ENCODE data around the gene ULK1. TPM values are rescaled to one million over a fixed set of nuclear protein-coding genes. Genes with fewer than 3 reads are reported as not detected.

ULK1 gene
- total RNA-seq, 1 donor from 2014 or later, result 49.8 TPM

DNA sequence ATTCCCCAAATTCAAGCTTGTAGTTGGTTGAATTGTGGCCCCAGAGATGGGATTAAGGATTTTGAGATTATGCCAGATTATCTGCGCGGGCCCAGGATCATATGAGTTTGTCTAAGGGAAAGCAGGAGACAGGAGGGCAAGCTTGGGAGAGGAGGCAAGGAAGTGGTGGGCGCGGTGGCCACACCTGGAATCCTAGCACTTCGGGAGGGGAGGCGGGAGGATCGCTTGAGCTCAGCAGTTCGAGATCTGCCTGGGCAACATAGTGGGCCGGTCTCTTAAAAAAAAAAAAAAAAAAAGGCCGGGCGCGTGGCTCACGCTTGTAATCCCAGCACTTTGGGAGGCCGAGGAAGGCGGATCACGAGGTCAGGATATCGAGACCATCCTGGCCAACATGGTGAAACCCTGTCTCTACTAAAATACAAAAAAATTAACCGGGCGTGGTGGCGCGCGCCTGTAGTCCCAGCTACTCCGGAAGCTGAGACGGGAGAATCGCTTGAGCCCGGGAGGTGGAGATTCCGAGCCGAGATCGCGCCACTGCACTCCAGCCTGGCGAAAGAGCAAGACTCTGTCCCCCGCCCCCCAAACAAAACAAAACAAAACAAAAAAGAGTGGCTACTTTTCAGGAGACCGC is 33.8 kb downstream of the ULK1 start:
- intact Hi-C loops (cut with DNase I), result no loop called here
- DNase-seq (peak; percentile 66), ATAC-seq (ENCODE audit: poor library complexity) (peak; percentile 29)

DNA sequence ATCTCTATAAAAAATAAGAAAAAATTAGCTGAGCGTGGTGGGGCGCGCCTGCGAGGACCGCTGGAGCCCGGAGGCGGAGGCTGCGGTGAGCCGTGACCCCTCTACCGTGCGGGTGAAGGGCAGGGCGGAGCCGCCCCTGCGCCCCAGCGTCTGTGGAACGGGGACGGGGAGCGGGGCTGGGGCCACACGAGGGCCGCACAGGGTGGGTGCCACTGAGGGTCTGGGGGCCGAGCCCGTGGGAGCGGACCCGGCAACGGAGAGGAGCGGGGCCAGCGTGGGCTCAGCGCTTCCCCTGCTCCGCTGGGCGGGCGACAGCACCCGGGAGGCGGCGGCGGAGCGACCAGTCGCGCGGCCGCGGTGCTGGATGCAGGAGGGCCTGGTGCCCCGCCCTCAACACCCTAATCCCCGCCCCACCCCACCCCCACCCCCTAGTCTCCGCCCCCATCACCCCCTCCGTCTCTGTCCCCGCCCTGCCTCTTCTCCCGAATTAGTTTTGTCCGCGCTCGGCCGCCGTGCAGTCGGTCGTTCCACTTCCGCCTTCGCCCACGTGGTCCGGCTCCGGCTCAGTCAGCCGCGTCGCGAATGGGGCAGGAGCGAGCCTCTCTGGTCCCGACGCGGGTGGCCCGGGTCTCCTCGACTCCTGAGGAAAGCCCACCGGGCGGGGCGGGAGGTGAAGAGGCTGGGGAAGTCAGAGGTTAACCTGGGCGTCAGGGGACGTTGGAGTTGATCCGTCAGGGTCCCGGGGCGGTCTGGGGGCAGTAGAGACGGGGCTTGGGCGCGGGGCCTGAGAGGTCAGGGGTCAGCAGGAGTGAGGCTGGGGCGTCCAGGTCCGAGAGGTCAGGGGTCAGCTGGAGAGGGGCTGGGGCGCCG is 34.5 kb downstream of the ULK1 start, which contains the start of gene PUS1:
TSS of gene PUS1 (plus strand) at position 566 of the 870 bp plus-strand sequence. CDS start 447 bp downstream, outside the sequence.
- intact Hi-C loops (cut with DNase I), result no loop called here
- ATAC-seq (ENCODE audit: poor library complexity), result peak; percentile 97
- peak; percentile 95 for DNase-seq

DNA sequence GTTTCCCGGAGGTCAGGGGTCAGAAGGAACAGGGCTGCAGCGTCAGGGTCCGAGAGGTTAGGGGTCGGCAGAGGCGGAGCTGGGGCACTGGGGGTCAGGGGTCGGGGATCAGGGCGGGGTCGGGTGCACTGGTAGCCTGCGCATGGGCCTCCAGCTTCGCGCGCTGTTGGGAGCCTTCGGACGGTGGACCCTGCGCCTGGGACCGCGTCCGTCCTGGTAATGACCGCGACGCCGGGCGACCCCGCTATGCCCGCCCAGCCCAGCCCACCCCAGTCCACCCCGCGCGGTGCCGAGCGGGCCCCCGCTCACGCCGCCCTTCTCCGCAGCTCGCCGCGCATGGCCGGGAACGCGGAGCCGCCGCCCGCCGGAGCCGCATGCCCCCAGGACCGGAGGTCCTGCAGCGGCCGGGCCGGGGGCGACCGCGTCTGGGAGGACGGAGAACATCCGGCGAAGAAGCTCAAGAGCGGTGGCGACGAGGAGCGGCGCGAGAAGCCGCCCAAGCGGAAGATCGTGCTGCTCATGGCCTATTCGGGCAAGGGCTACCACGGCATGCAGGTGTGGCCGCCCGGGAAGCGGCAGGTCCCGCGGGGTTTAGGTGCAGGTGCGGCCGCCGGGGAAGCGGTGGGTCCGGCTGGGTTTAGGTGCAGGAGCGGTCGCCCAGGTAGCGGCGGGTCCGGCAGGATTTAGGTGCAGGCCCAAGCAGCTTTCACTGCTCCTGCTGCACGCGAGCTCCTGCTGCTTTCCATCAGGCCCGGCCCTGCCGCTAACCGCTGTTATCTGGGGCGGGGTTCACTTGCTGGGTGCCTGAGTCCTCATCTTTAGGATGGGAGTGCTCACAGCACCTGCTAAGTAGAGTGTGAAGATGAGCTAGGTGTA is 35.4 kb downstream of the ULK1 start:
- DNase-seq, result no peak
- intact Hi-C loops (cut with DNase I), result no loop called here
- ATAC-seq (ENCODE audit: poor library complexity), result no peak

DNA sequence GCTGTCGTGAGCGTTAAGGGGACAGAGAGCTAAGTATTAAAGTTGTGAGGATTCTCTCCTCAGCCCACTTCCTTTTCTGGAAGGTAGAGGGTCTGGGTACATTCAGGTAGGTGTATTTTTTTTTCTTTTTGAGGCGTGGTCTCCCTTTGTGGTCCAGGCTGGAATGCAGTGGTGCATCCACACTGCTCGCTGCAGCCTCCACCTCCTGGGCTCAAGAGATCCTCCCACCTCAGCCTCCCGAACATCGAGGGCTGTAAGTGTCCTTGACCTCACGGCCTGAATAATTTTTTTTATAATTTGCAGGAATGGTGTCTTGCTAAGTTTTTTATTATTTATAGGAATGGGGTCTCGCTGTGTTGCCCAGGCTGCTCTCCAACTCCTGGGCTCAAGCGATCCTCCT is 36.1 kb downstream of the ULK1 start:
- ATAC-seq (ENCODE audit: poor library complexity) (no peak), DNase-seq (no peak)
- intact Hi-C loops (cut with DNase I), result no loop called here

DNA sequence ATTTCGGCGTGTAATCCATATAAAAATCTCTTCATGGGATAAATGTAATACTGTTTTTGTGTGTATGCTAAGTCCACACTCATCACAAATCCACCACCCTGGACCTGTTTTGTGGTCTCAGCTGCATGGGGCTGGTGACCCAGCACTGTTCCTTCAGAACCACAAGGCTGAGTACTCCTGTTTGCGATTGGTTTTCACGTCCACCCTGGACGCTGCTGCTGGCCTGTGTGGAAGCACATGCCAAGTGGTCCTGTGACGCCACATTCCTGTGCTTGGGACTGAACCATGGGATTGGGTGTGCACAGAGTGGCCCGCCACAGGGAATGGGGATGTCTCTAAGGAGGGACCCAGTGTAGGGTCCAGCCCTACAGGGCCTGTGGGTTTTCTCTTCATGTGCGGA is 39.0 kb downstream of the ULK1 start:
- intact Hi-C loops (cut with DNase I), result no loop called here
- DNase-seq, result peak; percentile 6
- ATAC-seq (ENCODE audit: poor library complexity), result no peak

DNA sequence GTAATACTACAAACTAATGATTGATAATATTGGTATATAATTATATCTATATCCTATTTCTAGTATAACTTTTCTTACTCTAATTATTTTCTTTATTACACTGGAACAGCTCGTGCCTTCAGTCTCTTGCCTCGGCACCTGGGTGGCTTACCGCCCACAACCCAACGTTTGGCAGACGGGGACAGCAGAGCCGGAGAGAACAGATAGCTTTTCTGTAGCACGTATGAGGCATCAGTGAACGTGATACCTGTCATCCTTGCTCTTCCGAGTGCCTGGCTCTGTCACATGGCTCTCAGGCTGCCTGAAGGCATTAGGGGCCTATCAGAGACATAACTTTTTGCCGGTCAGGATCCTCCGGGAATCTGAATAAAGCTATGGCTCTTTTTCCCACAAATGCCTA is 40.1 kb downstream of the ULK1 start:
- intact Hi-C loops (cut with DNase I), result no loop called here
- no peak for ATAC-seq (ENCODE audit: poor library complexity)
- peak; percentile 35 for DNase-seq

DNA sequence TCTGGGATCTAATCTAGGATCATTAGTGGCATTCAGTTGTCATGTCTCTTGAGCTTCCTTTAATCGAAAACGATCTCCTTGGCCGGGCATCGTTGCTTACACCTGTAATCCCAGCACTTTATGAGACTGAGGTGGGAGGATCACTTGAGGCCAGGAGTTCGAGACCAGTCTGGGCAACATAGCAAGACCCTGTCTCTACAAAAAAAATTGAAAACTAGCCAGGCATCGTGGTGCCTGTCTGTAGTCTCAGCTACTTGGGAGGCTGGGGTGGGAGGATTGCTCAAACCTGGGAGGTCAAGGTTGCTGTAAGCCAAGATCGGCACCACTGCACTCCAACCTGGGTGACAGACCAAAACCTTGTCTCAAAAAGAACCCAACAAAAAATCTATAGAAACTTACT is 43.7 kb downstream of the ULK1 start:
- peak; percentile 8 for DNase-seq
- ATAC-seq (ENCODE audit: poor library complexity), result no peak
- intact Hi-C loops (cut with DNase I), result no loop called here

DNA sequence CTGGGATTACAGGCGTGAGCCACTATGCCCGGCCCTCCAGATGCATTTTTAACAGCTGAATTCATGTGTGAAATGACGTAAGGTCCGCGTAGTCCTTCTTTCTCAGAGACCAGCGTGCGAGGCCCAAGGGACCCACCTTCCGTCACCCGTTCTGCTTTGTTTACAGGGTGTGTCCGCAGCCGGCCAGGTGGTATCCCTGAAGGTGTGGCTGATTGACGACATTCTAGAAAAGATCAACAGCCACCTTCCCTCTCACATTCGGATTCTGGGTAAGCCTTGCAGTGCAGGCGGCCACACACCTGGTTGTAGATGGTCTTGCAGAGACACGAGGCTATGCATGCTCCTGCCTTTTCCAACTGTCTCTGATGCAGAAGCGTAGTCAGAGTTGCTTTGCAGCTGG is 44.6 kb downstream of the ULK1 start:
- intact Hi-C loops (cut with DNase I), result no loop called here
- DNase-seq (no peak), ATAC-seq (ENCODE audit: poor library complexity) (no peak)

DNA sequence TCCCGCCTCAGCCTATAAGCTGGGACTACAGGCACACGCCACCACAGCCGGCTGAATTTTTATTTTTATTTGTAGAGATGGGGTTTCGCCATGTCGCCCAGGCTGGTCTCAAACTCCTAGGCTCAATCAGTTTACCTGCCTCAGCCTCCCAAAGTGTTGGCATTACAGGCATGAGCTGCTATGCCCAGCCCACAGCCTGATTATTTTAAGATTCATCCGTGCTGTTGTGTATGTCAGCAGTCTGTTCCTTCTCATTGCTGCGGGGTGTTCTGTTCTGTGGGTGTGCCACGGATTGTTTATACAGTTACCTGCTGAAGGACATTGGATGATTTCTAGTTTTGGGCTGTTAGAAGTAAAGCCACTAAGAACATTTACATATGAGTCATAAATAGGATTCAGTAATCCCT is 45.7 kb downstream of the ULK1 start:
- DNase-seq (peak; percentile 25), ATAC-seq (ENCODE audit: poor library complexity) (no peak)
- intact Hi-C loops (cut with DNase I), result loop anchor here (10.0 kb wide), 1 partner anchor 105 kb away; no protein-coding TSS in a partner anchor

DNA sequence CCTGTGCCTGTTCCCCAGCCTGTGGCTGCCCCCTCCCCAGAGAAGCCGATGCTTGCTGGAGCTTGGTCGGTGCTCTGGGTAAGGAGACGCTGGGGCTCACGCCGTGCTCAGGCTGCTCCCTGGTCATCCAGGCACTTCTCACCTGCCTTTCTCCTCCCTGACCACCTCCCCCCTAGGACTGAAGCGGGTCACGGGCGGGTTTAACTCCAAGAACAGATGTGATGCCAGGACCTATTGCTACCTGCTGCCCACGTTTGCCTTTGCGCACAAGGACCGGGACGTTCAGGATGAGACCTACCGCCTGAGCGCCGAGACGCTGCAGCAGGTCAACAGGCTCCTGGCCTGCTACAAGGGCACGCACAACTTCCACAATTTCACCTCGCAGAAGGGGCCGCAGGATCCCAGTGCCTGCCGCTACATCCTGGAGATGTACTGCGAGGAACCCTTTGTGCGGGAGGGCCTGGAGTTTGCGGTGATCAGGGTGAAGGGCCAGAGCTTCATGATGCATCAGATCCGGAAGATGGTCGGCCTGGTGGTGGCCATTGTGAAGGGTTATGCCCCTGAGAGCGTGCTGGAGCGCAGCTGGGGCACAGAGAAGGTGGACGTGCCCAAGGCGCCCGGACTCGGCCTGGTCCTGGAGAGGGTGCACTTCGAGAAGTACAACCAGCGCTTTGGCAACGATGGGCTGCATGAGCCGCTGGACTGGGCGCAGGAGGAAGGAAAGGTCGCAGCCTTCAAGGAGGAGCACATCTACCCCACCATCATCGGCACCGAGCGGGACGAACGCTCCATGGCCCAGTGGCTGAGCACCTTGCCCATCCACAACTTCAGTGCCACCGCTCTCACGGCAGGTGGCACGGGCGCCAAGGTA is 46.9 kb downstream of the ULK1 start:
- peak; percentile 27 for DNase-seq
- intact Hi-C loops (cut with DNase I), result loop anchor here (10.0 kb wide), 1 partner anchor 107 kb away; no protein-coding TSS in a partner anchor
- no peak for ATAC-seq (ENCODE audit: poor library complexity)

DNA sequence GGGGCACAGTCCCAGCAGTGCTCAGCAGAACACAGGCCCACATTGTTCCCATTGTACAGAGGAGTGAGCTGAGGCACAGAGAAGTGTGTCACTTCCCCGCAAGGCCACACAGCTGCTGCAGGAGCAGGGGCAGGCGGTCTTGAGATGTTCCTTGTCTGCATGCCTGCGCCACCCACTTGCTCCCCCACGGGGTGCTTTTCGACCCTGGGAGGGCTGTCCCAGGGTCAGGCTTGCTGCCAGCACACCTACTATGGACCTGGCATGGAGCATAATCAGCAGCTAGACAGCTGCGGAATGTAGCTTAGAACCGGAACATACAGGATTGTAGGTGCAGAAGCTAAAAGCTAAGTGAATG is 47.5 kb downstream of the ULK1 start:
- intact Hi-C loops (cut with DNase I), result loop anchor here (10.0 kb wide), 1 partner anchor 107 kb away; no protein-coding TSS in a partner anchor
- ATAC-seq (ENCODE audit: poor library complexity) (no peak), DNase-seq (no peak)

DNA sequence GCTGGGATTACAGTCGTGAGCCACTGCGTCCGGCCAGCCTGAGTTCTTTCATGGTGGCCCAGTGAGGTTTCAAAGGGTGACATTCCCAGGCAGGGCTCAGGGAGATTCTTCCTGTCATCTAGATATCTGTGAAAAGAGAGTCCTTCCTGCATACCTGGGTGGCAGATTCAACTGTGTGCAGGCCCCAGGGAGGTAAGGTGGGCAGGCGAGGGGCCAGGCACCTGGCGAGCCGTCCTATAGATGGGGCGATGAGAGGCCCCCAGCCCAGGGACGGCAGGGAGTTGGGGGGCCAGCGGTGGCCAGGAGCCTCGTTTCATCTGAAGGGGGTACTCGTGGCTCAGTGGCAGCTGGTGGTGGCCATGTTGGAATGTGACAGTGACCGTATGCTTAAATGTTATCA is 48.2 kb downstream of the ULK1 start:
- ATAC-seq (ENCODE audit: poor library complexity), result no peak
- peak; percentile 17 for DNase-seq
- intact Hi-C loops (cut with DNase I), result loop anchor here (10.0 kb wide), 1 partner anchor 108 kb away; no protein-coding TSS in a partner anchor

DNA sequence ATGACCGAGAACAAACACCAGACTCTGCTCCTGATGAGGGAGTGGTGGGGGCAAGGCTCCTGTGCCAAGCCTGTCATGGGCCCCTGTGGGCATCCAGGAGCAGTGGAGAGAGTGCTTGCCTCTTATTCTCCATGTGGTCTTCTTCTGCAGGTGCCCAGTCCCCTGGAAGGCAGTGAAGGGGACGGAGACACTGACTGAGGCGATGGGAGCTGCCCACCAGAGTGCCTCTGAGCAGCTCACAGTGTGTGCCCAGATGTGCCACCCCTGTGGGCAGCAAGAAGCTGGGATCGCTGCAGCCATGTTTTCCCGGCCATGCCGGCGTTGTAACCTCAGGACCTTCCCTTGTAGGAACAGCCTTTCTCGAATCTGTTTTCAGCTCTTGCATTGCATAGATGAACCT is 49.0 kb downstream of the ULK1 start:
- DNase-seq, result peak; percentile 17
- intact Hi-C loops (cut with DNase I), result loop anchor here (10.0 kb wide), 1 partner anchor 109 kb away; no protein-coding TSS in a partner anchor
- no peak for ATAC-seq (ENCODE audit: poor library complexity)

DNA sequence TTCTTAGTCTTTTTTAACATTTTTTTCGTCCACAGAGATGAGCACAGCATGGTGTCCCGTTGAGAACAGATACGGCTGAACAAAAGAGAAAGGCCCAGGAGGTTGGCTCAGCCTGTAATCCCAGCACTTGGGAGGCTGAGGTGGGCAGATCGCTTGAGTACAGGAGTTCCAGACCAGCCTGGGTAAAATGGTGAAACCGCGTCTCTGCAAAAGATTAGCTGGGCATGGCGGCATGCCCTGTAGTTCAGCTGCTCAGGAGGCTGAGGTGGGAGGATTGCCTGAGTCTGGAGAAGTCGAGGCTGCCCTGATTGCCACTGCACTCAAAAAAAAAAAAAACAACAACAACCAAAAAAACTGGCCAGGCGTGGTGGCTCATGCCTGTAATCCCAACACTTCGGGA is 49.5 kb downstream of the ULK1 start:
- intact Hi-C loops (cut with DNase I), result loop anchor here (10.0 kb wide), 1 partner anchor 109 kb away; no protein-coding TSS in a partner anchor
- no peak for DNase-seq
- ATAC-seq (ENCODE audit: poor library complexity), result no peak

DNA sequence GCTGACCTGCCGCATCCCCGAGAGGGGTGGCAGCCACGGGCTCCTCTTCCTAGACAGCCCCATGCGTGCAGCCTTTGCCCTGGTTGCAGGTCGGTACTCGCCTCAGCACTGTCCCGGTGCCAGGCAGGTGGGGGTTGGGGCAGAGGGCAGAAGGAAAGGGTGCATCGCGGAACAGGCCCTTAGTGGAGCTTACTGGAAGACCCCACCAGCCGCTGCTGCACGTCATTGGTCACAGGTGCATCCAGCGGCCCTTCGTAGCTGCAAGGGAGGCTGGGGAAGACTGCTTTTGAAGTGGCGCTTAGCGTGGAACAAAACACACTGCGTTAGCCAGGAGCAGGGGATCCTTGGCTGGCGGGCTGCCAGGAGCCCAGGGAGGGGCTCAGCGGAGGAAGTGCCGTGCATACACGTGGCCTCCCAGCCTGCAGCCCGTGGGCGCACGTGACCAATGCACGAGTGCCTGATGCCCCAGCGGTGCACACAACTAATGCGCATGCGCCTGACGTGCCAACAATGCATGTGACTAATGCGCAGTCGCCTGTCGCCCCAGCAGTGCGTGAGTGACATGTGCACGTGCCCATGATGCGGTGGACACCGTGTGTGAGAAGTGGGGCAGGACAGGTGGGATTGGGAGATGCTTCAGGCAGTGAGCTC is 50.3 kb downstream of the ULK1 start:
- peak; percentile 30 for DNase-seq
- intact Hi-C loops (cut with DNase I), result loop anchor here (10.0 kb wide), 1 partner anchor 110 kb away; no protein-coding TSS in a partner anchor
- no peak for ATAC-seq (ENCODE audit: poor library complexity)

DNA sequence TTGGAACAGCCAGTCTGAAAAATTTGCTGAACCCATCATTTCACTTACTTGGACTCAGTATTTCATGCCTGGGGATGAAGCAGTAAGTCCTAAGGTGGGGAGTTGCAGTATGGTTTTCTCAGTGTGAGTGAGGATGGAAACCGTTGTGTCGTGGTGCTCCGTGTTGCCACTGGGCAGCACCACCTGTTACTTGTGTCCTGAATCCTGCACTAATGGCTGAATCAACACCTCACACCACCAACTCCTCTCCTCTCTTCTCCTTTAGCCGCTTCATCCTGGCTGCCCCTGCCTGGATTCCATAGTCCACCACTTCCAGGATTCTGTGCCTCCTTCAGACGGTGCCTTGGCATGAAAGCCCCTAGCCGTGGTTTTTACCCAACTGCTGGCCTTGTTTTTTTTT is 52.3 kb downstream of the ULK1 start:
- ATAC-seq (ENCODE audit: poor library complexity) (no peak), DNase-seq (no peak)
- intact Hi-C loops (cut with DNase I), result loop anchor here (10.0 kb wide), 1 partner anchor 112 kb away; no protein-coding TSS in a partner anchor

DNA sequence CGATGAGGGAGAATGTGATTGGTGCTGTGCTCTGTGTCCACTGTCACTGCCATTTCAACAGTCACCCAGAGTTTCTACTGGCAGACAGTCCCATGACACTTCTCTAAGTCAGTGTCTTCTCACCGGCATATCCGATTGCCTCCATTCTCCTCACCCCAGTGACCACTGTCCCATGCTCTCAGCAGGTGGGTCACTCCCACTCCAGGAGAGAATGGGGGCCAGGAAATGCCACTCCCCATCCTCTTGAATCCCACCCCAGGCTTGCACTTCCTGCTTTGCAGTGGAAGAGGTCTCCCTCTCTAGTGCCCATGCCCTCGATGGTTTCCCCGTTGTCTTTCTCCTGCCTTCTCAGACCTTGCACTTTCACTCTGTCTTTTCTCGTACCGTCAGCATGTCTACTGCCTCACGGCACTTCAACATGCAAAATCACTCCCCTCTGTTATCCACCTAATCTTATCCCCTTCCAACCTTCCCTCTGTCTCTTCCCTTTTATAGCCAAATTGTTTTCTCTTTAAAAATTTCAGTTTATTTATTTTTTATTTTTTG is 53.1 kb downstream of the ULK1 start:
- DNase-seq (peak; percentile 4), ATAC-seq (ENCODE audit: poor library complexity) (no peak)
- intact Hi-C loops (cut with DNase I), result loop anchor here (10.0 kb wide), 1 partner anchor 113 kb away; no protein-coding TSS in a partner anchor

Data from Right ventricle myocardium superior (tissue), 1 donor.